ENCODE measurements around the gene PTPRN2. TPM values are rescaled to one million over a fixed set of nuclear protein-coding genes. Genes with fewer than 3 reads are reported as not detected.
"Not testable (repeated sequence)": the region's sequence is repeated elsewhere in the genome, so short reads cannot be mapped to it uniquely, and the experiment has no call there.

The PTPRN2 gene
- total RNA-seq, 4 donors from 2014 or later, result 2.0 to 9.5 (median 2.6) TPM

- no peak for ATAC-seq (ENCODE audit: low FRiP score)
- no peak for DNase-seq (ENCODE audit: low spot score)
- TF ChIP-seq CTCF (IDR thresholded peaks at IDR 0.05), result no peak
These were observed 53.0 kb downstream of the PTPRN2 start for GRCh38 chr7:158534598-158534997.

DNA sequence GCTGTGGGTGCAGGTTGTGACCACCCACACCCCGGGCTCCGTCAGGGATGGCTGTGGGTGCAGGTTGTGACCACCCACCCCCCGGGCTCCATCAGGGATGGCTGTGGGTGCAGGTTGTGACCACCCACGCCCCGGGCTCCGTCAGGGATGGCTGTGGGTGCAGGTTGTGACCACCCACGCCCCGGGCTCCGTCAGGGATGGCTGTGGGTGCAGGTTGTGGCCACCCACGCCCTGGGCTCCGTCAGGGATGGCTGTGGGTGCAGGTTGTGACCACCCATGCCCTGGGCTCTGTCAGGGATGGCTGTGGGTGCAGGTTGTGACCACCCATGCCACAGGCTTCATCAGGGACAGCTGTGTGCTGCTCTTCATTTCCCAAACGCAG is 53.5 kb downstream of the PTPRN2 start:
- DNase-seq (ENCODE audit: low spot score); ATAC-seq (ENCODE audit: low FRiP score): not testable (repeated sequence)

DNA sequence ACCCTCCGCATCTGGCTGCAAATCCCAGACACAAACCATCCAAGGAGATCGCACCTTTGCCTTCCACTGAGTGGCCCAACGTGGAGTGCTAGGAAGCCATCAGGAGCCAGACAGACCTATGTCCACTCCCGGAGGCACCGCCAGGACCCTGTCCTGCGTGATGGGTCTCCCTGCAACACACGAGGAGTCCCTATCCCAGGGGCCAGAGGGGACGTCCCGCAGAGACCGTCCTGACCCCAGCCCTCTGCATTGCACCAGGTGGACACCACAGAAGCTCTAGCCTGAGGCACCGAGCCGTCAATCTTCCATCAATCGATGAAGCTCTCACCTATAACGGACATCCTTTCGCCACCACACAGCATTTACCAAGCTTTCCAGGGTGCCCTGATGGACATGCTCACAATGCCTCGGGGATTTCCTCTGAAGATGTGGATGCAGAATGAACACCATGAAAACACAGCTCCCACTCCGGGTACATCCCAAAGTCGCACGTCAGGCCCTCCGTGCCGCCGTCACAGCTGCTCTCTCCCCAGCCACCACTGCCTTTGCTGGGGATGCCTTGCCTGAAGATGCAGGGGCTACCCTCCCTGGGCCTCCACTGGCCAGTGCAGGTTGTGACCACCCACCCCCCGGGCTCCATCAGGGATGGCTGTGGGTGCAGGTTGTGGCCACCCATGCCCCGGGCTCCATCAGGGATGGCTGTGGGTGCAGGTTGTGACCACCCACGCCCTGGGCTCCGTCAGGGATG is 54.1 kb downstream of the PTPRN2 start:
- ATAC-seq (ENCODE audit: low FRiP score), result no peak
- no peak for TF ChIP-seq CTCF (IDR thresholded peaks at IDR 0.05)
- DNase-seq (ENCODE audit: low spot score), result no peak

- DNase-seq (ENCODE audit: low spot score) (no peak), ATAC-seq (ENCODE audit: low FRiP score) (no peak)
- no peak for TF ChIP-seq CTCF (IDR thresholded peaks at IDR 0.05)
These were observed 55.5 kb downstream of the PTPRN2 start for GRCh38 chr7:158532093-158532627.

DNA sequence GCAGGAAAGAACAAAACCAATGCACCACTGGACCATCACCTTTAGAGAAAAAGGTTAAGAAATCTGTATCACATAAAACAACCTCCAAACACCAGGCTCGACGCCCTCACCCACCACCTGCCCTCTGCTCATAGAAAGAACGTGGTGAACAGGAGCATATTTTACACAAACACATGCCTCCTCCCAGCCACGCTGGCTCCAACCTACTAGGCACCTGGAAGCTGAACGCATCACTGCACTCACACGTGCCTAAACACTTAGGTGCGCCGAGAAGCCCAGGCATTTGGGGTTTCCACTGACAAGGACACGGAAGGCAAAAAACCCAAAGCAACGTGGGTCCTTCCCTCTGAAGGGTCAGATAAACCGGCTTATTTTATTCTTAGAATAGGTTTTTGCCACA is 56.0 kb downstream of the PTPRN2 start:
- no peak for TF ChIP-seq CTCF (IDR thresholded peaks at IDR 0.05)
- ATAC-seq (ENCODE audit: low FRiP score) (no peak), DNase-seq (ENCODE audit: low spot score) (no peak)

GRCh38 chr7:158530800-158531609 is 56.6 kb downstream of the PTPRN2 start:
- DNase-seq (ENCODE audit: low spot score) (no peak), ATAC-seq (ENCODE audit: low FRiP score) (no peak)
- no peak for TF ChIP-seq CTCF (IDR thresholded peaks at IDR 0.05)

DNA sequence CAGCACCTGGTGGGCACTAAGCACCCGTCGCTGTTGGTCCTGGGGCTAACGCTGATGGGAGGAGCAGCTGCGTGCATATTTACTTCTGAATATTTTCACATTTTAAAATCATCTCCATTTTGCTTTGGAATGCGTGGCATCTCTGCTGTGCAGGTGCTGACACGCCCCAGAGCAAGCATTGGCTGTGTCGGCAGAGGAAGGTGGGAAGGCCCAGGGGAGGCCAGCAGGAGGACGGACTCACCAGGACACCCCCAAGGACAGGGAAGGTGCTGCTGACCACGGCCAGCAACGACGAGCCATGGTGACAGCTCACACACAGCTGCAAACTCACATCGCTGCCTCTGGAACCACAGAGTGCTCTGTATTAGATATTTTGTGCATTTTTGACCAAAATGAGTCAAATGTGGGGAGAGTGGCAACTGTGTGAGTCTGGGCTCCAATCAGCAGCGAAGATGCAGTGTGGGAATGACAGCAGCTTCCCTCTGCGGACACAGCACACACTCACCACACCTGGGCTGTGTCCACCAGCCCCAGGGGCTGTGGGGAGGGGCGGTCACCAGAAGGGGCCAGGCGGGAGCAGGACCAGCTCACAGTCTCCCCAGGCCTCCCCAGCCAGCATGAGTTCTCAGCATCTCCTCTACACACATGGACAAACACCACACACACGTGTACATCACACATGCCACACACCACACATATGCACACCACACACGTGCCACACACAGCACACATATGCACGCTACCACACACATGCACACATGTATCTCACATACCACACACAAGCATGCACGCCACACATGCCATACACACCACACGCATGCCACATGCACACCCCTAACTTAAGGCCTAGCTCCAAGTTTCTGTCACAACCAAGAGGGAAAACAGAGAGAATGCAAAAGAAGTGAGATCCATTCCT is 58.2 kb downstream of the PTPRN2 start:
- no peak for TF ChIP-seq CTCF (IDR thresholded peaks at IDR 0.05)
- ATAC-seq (ENCODE audit: low FRiP score), result no peak

More for the DNA sequence above, 58.2 kb downstream of the PTPRN2 start:
- no peak for DNase-seq (ENCODE audit: low spot score)

All from omental fat pad (tissue), 4 donors.